Measurements from ENCODE around the gene FGD6.
"Not testable (repeated sequence)": the region's sequence is repeated elsewhere in the genome, so short reads cannot be mapped to it uniquely, and the experiment has no call there.

- TF ChIP-seq CTCF (conservative IDR thresholded peaks at IDR 0.05 in 1 of 2, IDR thresholded peaks at IDR 0.05 in 1 of 2; ENCODE audit: low read depth in 1 of 2, low read length in 2 of 2); EZH2 (IDR thresholded peaks at IDR 0.05; ENCODE audit: low read length, missing control alignments): not testable (repeated sequence)
These were observed 22.6 kb upstream of the FGD6 start for GRCh38 chr12:95239835-95240234.

All from fibroblast of lung (primary cell).